IMR-90 (cell line): Measurements from ENCODE around the gene ESR1. TPM values are rescaled to one million over a fixed set of nuclear protein-coding genes. Genes with fewer than 3 reads are reported as not detected.

ENCODE experiments used
- ATAC-seq: fragments of 200-7000 bp; cut with Tn5 transposase; 2 replicates; pipeline ENCODE4 v1.9.1; 2020; ENCODE audit warnings: low read depth, mild to moderate bottlenecking, moderate library complexity
- BruUV-seq: library from RNA; stranded (reverse); fragments of 400-500 nt; replicated peaks from 2 replicates; lab custom pipeline; 2021; lab: Mats Ljungman, UMichigan
- CTCF ChIA-PET: fragments of 300-600 bp; formaldehyde crosslinking; extraction: SDS; loops from one replicate; lab custom pipeline; 2021; ENCODE audit warnings: antibody characterized with exemption; lab: Yijun Ruan, JAX
- POLR2A ChIA-PET: fragments of 300-600 bp; sonication (Branson Sonifier 250); formaldehyde crosslinking; loops from one replicate; lab custom pipeline; 2022; ENCODE audit warnings: antibody characterized with exemption; ENCODE audit not compliant: unreplicated experiment; lab: Charles Lee
- DNase-seq: peaks from one replicate; pipeline ENCODE4 v3.0.0; 2013
- H2AFZ ChIP-seq: replicated peaks from 2 replicates; pipeline ENCODE3; 2013; ENCODE audit warnings: low read length, mild to moderate bottlenecking; ENCODE audit not compliant: poor library complexity
- H2AK5ac ChIP-seq: 2 replicates; pipeline ENCODE4 v1.6.1; 2013; ENCODE audit warnings: low read depth, low read length, inconsistent platforms
- H2AK9ac ChIP-seq: replicated peaks from 2 replicates; pipeline ENCODE3; 2013; ENCODE audit warnings: mild to moderate bottlenecking, low read depth, low read length, moderate library complexity; ENCODE audit not compliant: poor library complexity
- H2BK120ac ChIP-seq: 2 replicates; pipeline ENCODE4 v1.6.1; 2013; ENCODE audit warnings: low read depth, low read length, inconsistent platforms
- H2BK15ac ChIP-seq: 3 replicates; pipeline ENCODE4 v1.6.1; 2013; ENCODE audit warnings: low read depth, low read length, inconsistent platforms
- H2BK20ac ChIP-seq: 2 replicates; pipeline ENCODE4 v1.6.1; 2013; ENCODE audit warnings: low read depth, mild to moderate bottlenecking, inconsistent platforms, low read length, moderate library complexity
- H2BK5ac ChIP-seq: 2 replicates; pipeline ENCODE4 v1.6.1; 2013; ENCODE audit warnings: mild to moderate bottlenecking, low read depth, low read length, inconsistent platforms; ENCODE audit not compliant: poor library complexity, severe bottlenecking
- H3K14ac ChIP-seq: replicated peaks from 2 replicates; pipeline ENCODE4 v1.6.1; 2013; ENCODE audit warnings: low read depth, low read length, inconsistent platforms
- H3K18ac ChIP-seq: 2 replicates; pipeline ENCODE4 v1.6.1; 2013; ENCODE audit warnings: low read depth, low read length, control low read depth
- H3K23ac ChIP-seq: 2 replicates; pipeline ENCODE4 v1.6.1; 2013; ENCODE audit warnings: low read depth, low read length, inconsistent platforms
- H3K27ac ChIP-seq: 2 replicates; pipeline ENCODE4 v1.5.1; 2013; ENCODE audit warnings: mild to moderate bottlenecking, control low read depth, low read length; ENCODE audit not compliant: insufficient read depth
- H3K27me3 ChIP-seq: 2 replicates; pipeline ENCODE4 v1.6.1; 2013; ENCODE audit warnings: low read length; ENCODE audit not compliant: control insufficient read depth, insufficient read depth
- H3K36me3 ChIP-seq: 2 replicates; pipeline ENCODE4 v1.6.1; 2013; ENCODE audit warnings: low read length, mixed read lengths; ENCODE audit not compliant: control insufficient read depth, insufficient read depth
- H3K4ac ChIP-seq: 2 replicates; pipeline ENCODE4 v1.6.1; 2013; ENCODE audit warnings: low read depth, low read length, inconsistent platforms
- H3K4me1 ChIP-seq: 2 replicates; pipeline ENCODE4 v1.6.1; 2013; ENCODE audit warnings: low read length, mixed read lengths; ENCODE audit not compliant: control insufficient read depth, insufficient read depth
- H3K4me2 ChIP-seq: 2 replicates; pipeline ENCODE4 v1.6.1; 2013; ENCODE audit warnings: low read depth, mild to moderate bottlenecking, control low read depth, low read length, moderate library complexity
- H3K4me3 ChIP-seq: 2 replicates; pipeline ENCODE4 v1.5.1; 2013; ENCODE audit warnings: low read depth, mild to moderate bottlenecking, control low read depth, low read length, moderate library complexity; ENCODE audit not compliant: insufficient read depth
- H3K56ac ChIP-seq: 2 replicates; pipeline ENCODE4 v1.6.1; 2013; ENCODE audit warnings: low read length, inconsistent platforms; ENCODE audit not compliant: insufficient read depth; ENCODE audit errors: extremely low read depth
- H3K79me1 ChIP-seq, 2 experiments: 2 replicates each; pipeline ENCODE4 v1.6.1; 2013; ENCODE audit warnings: low read length in 2 of 2, inconsistent platforms in 1 of 2, low read depth in 1 of 2
- H3K9ac ChIP-seq: 2 replicates; pipeline ENCODE4 v1.6.1; 2013; ENCODE audit warnings: low read depth, low read length, control low read depth
- H3K9me1 ChIP-seq: 2 replicates; pipeline ENCODE4 v1.6.1; 2013; ENCODE audit warnings: low read length, inconsistent platforms; ENCODE audit not compliant: insufficient read depth
- H3K9me3 ChIP-seq: 2 replicates; pipeline ENCODE4 v1.6.1; 2013; ENCODE audit warnings: low read length; ENCODE audit not compliant: control insufficient read depth, insufficient read depth
- H4K20me1 ChIP-seq: 2 replicates; pipeline ENCODE4 v1.6.1; 2013; ENCODE audit warnings: low read length, inconsistent platforms; ENCODE audit not compliant: insufficient read depth
- H4K5ac ChIP-seq: 2 replicates; pipeline ENCODE4 v1.6.1; 2013; ENCODE audit warnings: mild to moderate bottlenecking, low read depth, low read length, control low read depth
- H4K8ac ChIP-seq, 2 experiments: 2 replicates each; pipeline ENCODE4 v1.6.1; 2013; ENCODE audit warnings: low read depth in 2 of 2, low read length in 2 of 2, control low read depth in 1 of 2, inconsistent platforms in 1 of 2
- H4K91ac ChIP-seq: 2 replicates; pipeline ENCODE4 v1.6.1; 2013; ENCODE audit warnings: low read depth, low read length, inconsistent platforms; ENCODE audit not compliant: insufficient read depth
- CEBPB ChIP-seq: IDR thresholded peaks from 2 replicates; pipeline ENCODE4 v1.6.1; 2012; ENCODE audit warnings: low read depth, low read length, improper control_type of control experiment
- POLR2A ChIP-seq: IDR thresholded peaks from 2 replicates; pipeline ENCODE4 v1.6.1; 2012; ENCODE audit warnings: mild to moderate bottlenecking, low read depth, low read length
- RAD21 ChIP-seq: IDR thresholded peaks from 2 replicates; pipeline ENCODE4 v1.6.1; 2012; ENCODE audit warnings: low read length, improper control_type of control experiment
- WGBS, 2 experiments: methylation state at CpG; one replicate each; pipeline versions ENCODE4 v1.1.5 to v1.1.7; 2013; ENCODE audit warnings: missing lambda C conversion rate in 2 of 2; ENCODE audit not compliant: insufficient read length in 1 of 2; ENCODE audit errors: extremely low coverage in 2 of 2; 5-methylcytosine and 5-hydroxymethylcytosine counted together
- dilution Hi-C: fragments of 300-500 bp; cut with HindIII; formaldehyde crosslinking; loops from one replicate; pipeline ENCODE4 v1.14.3; 2018; ENCODE audit warnings: low sequenced_read_pairs; ENCODE audit not compliant: unreplicated experiment
- in situ Hi-C: fragments of 300-500 bp; cut with MboI; formaldehyde crosslinking; loops from 3 replicates; pipeline ENCODE4 v1.14.3; 2019; ENCODE audit warnings: low sequenced_read_pairs, inconsistent platforms, mixed read lengths
- intact Hi-C: fragments of 100-400 bp; cut with micrococcal nuclease; formaldehyde crosslinking; loops from 2 replicates; pipeline ENCODE4 v1.10.0; 2022
- polyA plus RNA-seq, 3 experiments: library from polyadenylated mRNA; depleted of rRNA; stranded (reverse); fragments of >200 nt; gene quantifications; 2 replicates each; pipeline ENCODE4 v1.2.3, GENCODE V29; 2012; ENCODE audit warnings: low replicate concordance in 1 of 3
- total RNA-seq: library from RNA; depleted of rRNA; stranded (reverse); fragments of >200 nt; gene quantifications from 2 replicates; pipeline ENCODE4 v1.2.3, GENCODE V29; 2012

ESR1 gene
- total and polyA plus RNA-seq, 2 of the 4 experiments (the other 2 are of a cell fraction): not detected

GRCh38 chr6:152068622-152069261 is 261.3 kb downstream of the ESR1 start:
- 20% methylated on average over 1 of the region's 4 CpGs; no CpG with 5 or more reads in 1 of the 2 experiments for WGBS, 2 experiments

More at GRCh38 chr6:152068622-152069261, 261.3 kb downstream of the ESR1 start:
- Histone ChIP-seq H3K56ac (no peak overlapping the region), H3K9me1 (no peaks in the 10 kb centered on the region), H3K27ac (no peak overlapping the region), H3K4ac (no peak overlapping the region), H3K18ac (no peak overlapping the region), H4K5ac (no peak overlapping the region), H3K14ac (no peak overlapping the region), H2BK120ac (no peak overlapping the region), H3K27me3 (peaks cover 2% of the 10 kb centered on the region; the same call in 1 of the 2 replicates), H2AK5ac (no peak overlapping the region), H2BK20ac (no peak overlapping the region), H2BK5ac (no peak overlapping the region), H2AFZ (no peak overlapping the region), H3K4me1 (no peaks in the 10 kb centered on the region), H4K91ac (no peak overlapping the region), H4K20me1 (no peaks in the 10 kb centered on the region), H3K4me3 (no peak overlapping the region), H3K36me3 (no peaks in the 10 kb centered on the region), H3K9me3 (no peaks in the 10 kb centered on the region), H3K79me1 (no peaks in the 10 kb centered on the region), H3K9ac (no peak overlapping the region), H3K23ac (no peak overlapping the region), H4K8ac (no peak overlapping the region), H2AK9ac (no peak overlapping the region), H2BK15ac (no peak overlapping the region), H3K4me2 (no peak overlapping the region)
- no TSS peak for BruUV-seq
- CTCF ChIA-PET: interaction anchor here (1.0 kb wide), 1 partner anchor 56 kb away, joined by 3 read pairs; no protein-coding TSS in a partner anchor
- DNase-seq: no peak
- TF ChIP-seq RAD21: no peak
- TF ChIP-seq POLR2A: no peak
- TF ChIP-seq CEBPB: no peak
- intact Hi-C loops: no loop called here
- ATAC-seq: no peak
- POLR2A ChIA-PET: no interaction called here
- in situ Hi-C loops: no loop called here
- dilution Hi-C loops: no loop called here
